ENCODE results near the gene KRT3.

KRT3 gene

GRCh38 chr12:52827499-52828090 lies 31.7 kb upstream of the KRT3 start:
- no peak for DNase-seq (ENCODE audit: low read depth in 4 of 4, low spot score in 1 of 4)

- DNase-seq (ENCODE audit: low read depth in 4 of 4, low spot score in 1 of 4) = no peak
These were observed 30.9 kb upstream of the KRT3 start for GRCh38 chr12:52826611-52827498.

- no peak for DNase-seq (ENCODE audit: low read depth in 4 of 4, low spot score in 1 of 4)
These were observed 30.0 kb upstream of the KRT3 start for GRCh38 chr12:52825961-52826360.

GRCh38 chr12:52824741-52825410 lies 29.0 kb upstream of the KRT3 start:
- no peak for DNase-seq (ENCODE audit: low read depth in 4 of 4, low spot score in 1 of 4)

GRCh38 chr12:52823761-52824450 lies 28.0 kb upstream of the KRT3 start:
- no peak for DNase-seq (ENCODE audit: low read depth in 4 of 4, low spot score in 1 of 4)

- DNase-seq (ENCODE audit: low read depth in 4 of 4, low spot score in 1 of 4) = no peak
These were observed 27.0 kb upstream of the KRT3 start for GRCh38 chr12:52822771-52823510.

- DNase-seq (ENCODE audit: low read depth in 4 of 4, low spot score in 1 of 4) = no peak
These were observed 26.1 kb upstream of the KRT3 start for GRCh38 chr12:52821826-52822660.

- DNase-seq (ENCODE audit: low read depth in 4 of 4, low spot score in 1 of 4) = no peak
These were observed 25.3 kb upstream of the KRT3 start for GRCh38 chr12:52821071-52821730.

GRCh38 chr12:52820521-52820920 lies 24.6 kb upstream of the KRT3 start:
- no peak for DNase-seq (ENCODE audit: low read depth in 4 of 4, low spot score in 1 of 4)

- DNase-seq (ENCODE audit: low read depth in 4 of 4, low spot score in 1 of 4) = no peak
These were observed 24.0 kb upstream of the KRT3 start for GRCh38 chr12:52819731-52820510.

- no peak for DNase-seq (ENCODE audit: low read depth in 4 of 4, low spot score in 1 of 4)
These were observed 23.0 kb upstream of the KRT3 start for GRCh38 chr12:52818887-52819420.

GRCh38 chr12:52818388-52818787 lies 22.5 kb upstream of the KRT3 start:
- no peak for DNase-seq (ENCODE audit: low read depth in 4 of 4, low spot score in 1 of 4)

- DNase-seq (ENCODE audit: low read depth in 4 of 4, low spot score in 1 of 4) = no peak
These were observed 21.9 kb upstream of the KRT3 start for GRCh38 chr12:52817699-52818238.

GRCh38 chr12:52817003-52817698 lies 21.2 kb upstream of the KRT3 start:
- no peak for DNase-seq (ENCODE audit: low read depth in 4 of 4, low spot score in 1 of 4)

- no peak for DNase-seq (ENCODE audit: low read depth in 4 of 4, low spot score in 1 of 4)
These were observed 20.0 kb upstream of the KRT3 start for GRCh38 chr12:52815676-52816588.

- no peak for DNase-seq (ENCODE audit: low read depth in 4 of 4, low spot score in 1 of 4)
These were observed 19.2 kb upstream of the KRT3 start for GRCh38 chr12:52815161-52815560.
